Fibroblast of the aortic adventitia (primary cell): ENCODE data around the gene NANOS3. TPM values are rescaled to one million over a fixed set of nuclear protein-coding genes. Genes with fewer than 3 reads are reported as not detected.

Source experiments
- DNase-seq: peaks from one replicate; pipeline ENCODE4 v3.0.0-alpha.2; 2010; ENCODE audit warnings: low read depth
- H3K4me3 ChIP-seq: 2 replicates; pipeline ENCODE4 v1.5.1; 2011; ENCODE audit warnings: low read depth, mild to moderate bottlenecking, control low read depth, low read length, moderate library complexity
- CTCF ChIP-seq: IDR thresholded peaks from 2 replicates; pipeline ENCODE4 v1.5.1; 2011; ENCODE audit warnings: mild to moderate bottlenecking, low read length, control low read depth, inconsistent platforms; ENCODE audit not compliant: insufficient read depth
- small RNA-seq: library from RNA; depleted of rRNA; stranded (forward); fragments of <200 nt; gene quantifications from one replicate; pipeline ENCODE3, GENCODE V24; 2012
- total RNA-seq: library from RNA; depleted of rRNA; stranded (reverse); fragments of >200 nt; gene quantifications from 2 replicates; pipeline ENCODE4 v1.2.3, GENCODE V29; 2012; ENCODE audit warnings: low replicate concordance

The NANOS3 gene
- total RNA-seq, 1 donor = 0.27 TPM

- H3K4me3 ChIP-seq = no peak overlapping the region
- TF ChIP-seq CTCF = no peak
- no peak for DNase-seq
Observed at GRCh38 chr19:13923194-13923987, 46.5 kb downstream of the NANOS3 start.

GRCh38 chr19:13926010-13926409, 49.1 kb downstream of the NANOS3 start:
- no peak for DNase-seq
- no peak overlapping the region for H3K4me3 ChIP-seq
- no peak for TF ChIP-seq CTCF

DNA sequence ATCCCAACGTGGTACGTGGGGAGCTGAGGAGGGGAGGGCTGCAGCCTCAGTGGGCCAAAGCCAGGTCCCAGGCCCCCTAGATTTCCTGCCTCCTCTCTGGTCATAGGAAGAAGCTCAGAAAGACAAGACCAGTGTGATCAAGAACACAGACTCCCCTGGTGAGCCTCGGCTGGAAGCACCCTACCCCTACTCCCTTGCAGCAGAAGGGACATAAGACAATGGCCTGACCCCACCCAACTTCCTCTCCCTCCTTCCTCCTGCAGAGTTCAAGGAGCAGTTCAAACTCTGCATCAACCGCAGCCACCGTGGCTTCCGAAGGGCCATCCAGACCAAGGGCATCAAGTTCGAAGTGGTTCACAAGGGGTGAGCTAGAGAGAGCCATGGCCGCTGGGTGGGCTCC, 49.8 kb downstream of the NANOS3 start:
- H3K4me3 ChIP-seq = no peak overlapping the region
- no peak for TF ChIP-seq CTCF
- no peak for DNase-seq

- H3K4me3 ChIP-seq = no peak overlapping the region
- TF ChIP-seq CTCF = no peak
- DNase-seq = no peak
Observed at GRCh38 chr19:13929340-13929739, 52.4 kb downstream of the NANOS3 start.

GRCh38 chr19:13929956-13930355, 53.0 kb downstream of the NANOS3 start:
- no peak overlapping the region for H3K4me3 ChIP-seq
- no peak for TF ChIP-seq CTCF
- DNase-seq = no peak

Small RNA genes lying within 50 kb of the gene (small RNA-seq; reads per million reads assigned to genes)
- 10.1 reads per million, percentile 93 among the genes with 10 or more reads in this experiment for gene MIR181C
- gene MIR181D = 73.9 reads per million, percentile 97 among the genes with 10 or more reads in this experiment

Other genes starting within 250 kb of the NANOS3 start
- 24.0 and 71.3 TPM in 2 replicates for gene MRI1, start 112.6 kb upstream of the NANOS3 start, total RNA-seq
- 43.3 and 78.0 TPM in 2 replicates for gene C19orf53, start 102.7 kb upstream of the NANOS3 start, total RNA-seq
- 0.57 and 6.7 TPM in 2 replicates for gene ZSWIM4, start 81.7 kb upstream of the NANOS3 start, total RNA-seq
- 1.5 and 1.8 TPM in 2 replicates for gene BRME1, start 29.0 kb downstream of the NANOS3 start, total RNA-seq
- gene CC2D1A, start 29.1 kb downstream of the NANOS3 start, total RNA-seq = 12.5 and 16.6 TPM in 2 replicates
- gene PODNL1, start 61.3 kb downstream of the NANOS3 start, total RNA-seq = 0.90 and 1.6 TPM in 2 replicates
- gene DCAF15, start 75.4 kb downstream of the NANOS3 start, total RNA-seq = 8.3 and 12.7 TPM in 2 replicates
- 3.4 and 3.6 TPM in 2 replicates for gene RFX1, start 129.2 kb downstream of the NANOS3 start, total RNA-seq
- not detected in 2 replicates for gene RLN3, start 151.0 kb downstream of the NANOS3 start, total RNA-seq
- 0.63 and 0.82 TPM in 2 replicates for gene IL27RA, start 154.6 kb downstream of the NANOS3 start, total RNA-seq
- gene PALM3, start 184.9 kb downstream of the NANOS3 start, total RNA-seq = 0.16 TPM in 1 of 2 replicates, not detected in the other
- 0.72 TPM in 1 of 2 replicates, not detected in the other for gene MISP3, start 195.7 kb downstream of the NANOS3 start, total RNA-seq
- 0.27 TPM in 1 of 2 replicates, not detected in the other for gene C19orf67, start 208.6 kb downstream of the NANOS3 start, total RNA-seq
- gene SAMD1, start 213.6 kb downstream of the NANOS3 start, total RNA-seq = 18.5 and 40.4 TPM in 2 replicates
- gene PRKACA, start 240.6 kb downstream of the NANOS3 start, total RNA-seq = 13.8 and 44.0 TPM in 2 replicates